H1 (cell line): Measurements from ENCODE around the gene PYGL. TPM values are rescaled to one million over a fixed set of nuclear protein-coding genes. Genes with fewer than 3 reads are reported as not detected.

Source experiments
- CEBPB ChIP-seq: IDR thresholded peaks from 2 replicates; pipeline ENCODE4 v1.6.1; 2012; ENCODE audit warnings: low read depth, low read length
- HDAC6 ChIP-seq: IDR thresholded peaks from one replicate; pipeline ENCODE4 v1.7.1; 2012; ENCODE audit warnings: low read depth, mild to moderate bottlenecking, inconsistent platforms, low read length, moderate library complexity
- RXRA ChIP-seq: IDR thresholded peaks from 2 replicates; pipeline ENCODE4 v1.6.1; 2011; ENCODE audit warnings: low read depth, mild to moderate bottlenecking, low read length, moderate library complexity; ENCODE audit not compliant: insufficient read depth
- SP4 ChIP-seq: IDR thresholded peaks from 2 replicates; pipeline ENCODE4 v1.6.1; 2012; ENCODE audit warnings: low read length, inconsistent platforms
- polyA plus RNA-seq, 7 experiments: library from polyadenylated mRNA; depleted of rRNA in 3 of 7; stranded (reverse) in 5 of 7; unstranded in 2 of 7; fragments of >200 nt in 5 of 7; fragments of 200-250 nt in 2 of 7; gene quantifications; 1 replicate in 5 of 7; 2 replicates in 1 of 7; 4 replicates in 1 of 7; pipeline versions ENCODE4 v1.2.1 to v1.2.3, GENCODE V29; 2011 to 2013; ENCODE audit warnings: missing spikeins in 2 of 7, mixed read lengths in 2 of 7
- total RNA-seq: library from RNA; stranded (reverse); fragmentation: NEBNext Ultra II Directional; extraction: Animal tissue kit (Norgen Biotek cat#: 25700); gene quantifications from 2 replicates; pipeline ENCODE4 v1.2.1, GENCODE V29; 2021
- TF ChIP-seq, protein P1 (sequence below): IDR thresholded peaks from 2 replicates; pipeline ENCODE4 v1.6.1; 2012; ENCODE audit warnings: low read length, inconsistent platforms

PYGL gene
- total and polyA plus RNA-seq, 2 of the 8 experiments (the other 6 are each of a cell fraction or from before 2014, with no cell fraction given): 26.1 to 50.5 TPM

DNA sequence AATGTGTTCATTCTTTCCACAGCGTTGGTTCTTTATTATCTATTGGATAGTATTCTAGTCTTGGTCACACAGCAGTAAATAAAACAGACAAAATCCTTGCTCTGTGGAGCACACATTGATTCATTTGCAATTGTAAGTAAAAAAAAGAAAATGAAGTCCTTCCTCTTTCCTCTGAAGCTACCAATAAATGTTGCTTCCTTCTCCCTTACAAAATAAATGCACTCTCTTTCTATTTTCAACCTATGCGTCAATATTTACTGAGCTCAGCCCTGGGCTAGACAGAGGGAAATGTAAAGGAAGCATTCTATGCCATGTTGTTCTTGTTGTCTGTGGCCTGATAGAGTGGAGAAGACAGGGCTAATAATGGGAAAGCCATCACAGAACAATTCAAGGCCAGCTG, 69.5 kb downstream of the PYGL start (continued):
- TF ChIP-seq SP4: no peak
- TF ChIP-seq RXRA: no peak
- TF ChIP-seq HDAC6: no peak
- TF ChIP-seq CEBPB: no peak
- TF ChIP-seq, protein P1, sequence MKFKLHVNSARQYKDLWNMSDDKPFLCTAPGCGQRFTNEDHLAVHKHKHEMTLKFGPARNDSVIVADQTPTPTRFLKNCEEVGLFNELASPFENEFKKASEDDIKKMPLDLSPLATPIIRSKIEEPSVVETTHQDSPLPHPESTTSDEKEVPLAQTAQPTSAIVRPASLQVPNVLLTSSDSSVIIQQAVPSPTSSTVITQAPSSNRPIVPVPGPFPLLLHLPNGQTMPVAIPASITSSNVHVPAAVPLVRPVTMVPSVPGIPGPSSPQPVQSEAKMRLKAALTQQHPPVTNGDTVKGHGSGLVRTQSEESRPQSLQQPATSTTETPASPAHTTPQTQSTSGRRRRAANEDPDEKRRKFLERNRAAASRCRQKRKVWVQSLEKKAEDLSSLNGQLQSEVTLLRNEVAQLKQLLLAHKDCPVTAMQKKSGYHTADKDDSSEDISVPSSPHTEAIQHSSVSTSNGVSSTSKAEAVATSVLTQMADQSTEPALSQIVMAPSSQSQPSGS: no peak
